ENCODE data around the gene MAST4. TPM values are rescaled to one million over a fixed set of nuclear protein-coding genes. Genes with fewer than 3 reads are reported as not detected.

Gene MAST4
- total RNA-seq, 1 donor from 2014 or later = 10.4 TPM

DNA sequence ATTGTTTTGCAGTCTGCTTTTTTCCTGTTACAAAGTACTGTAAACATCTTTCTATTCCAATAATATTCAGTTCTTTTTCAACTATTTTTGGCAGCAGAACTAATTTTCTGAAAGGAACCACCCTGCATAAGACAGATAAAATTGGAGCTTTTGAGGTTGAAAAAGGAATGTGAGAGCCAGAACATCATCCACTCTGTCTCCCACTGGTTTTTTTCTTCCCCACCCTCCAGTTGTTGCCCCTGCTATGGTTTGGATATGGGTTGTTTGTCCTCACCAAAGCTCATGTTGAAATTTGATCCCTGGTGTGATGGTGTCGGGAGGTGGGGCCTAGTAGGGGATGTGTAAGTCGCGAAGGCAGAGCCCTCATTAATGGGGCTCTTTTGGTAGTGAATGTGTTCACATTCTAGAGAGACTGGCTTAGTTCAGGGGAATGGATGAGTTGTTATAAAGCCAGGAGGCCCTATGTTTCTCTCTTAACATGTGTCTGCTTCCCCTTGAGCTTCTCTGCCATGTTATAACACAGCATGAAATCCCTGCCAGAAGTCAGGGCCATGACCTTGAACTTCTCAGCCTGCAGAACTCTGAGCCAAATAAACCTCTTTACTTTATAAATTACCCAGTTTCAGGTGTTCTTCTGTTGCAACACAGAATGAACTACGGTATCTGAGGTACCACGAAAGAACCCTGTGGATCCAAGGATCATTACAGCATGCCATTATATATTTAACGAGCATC lies 34.8 kb upstream of the MAST4 start:
- Histone ChIP-seq H3K27me3 (ENCODE audit: control insufficient read depth in 3 of 3, insufficient read depth in 3 of 3, low read length in 3 of 3) (no peaks in the 10 kb centered on the region), H3K4me1 (ENCODE audit: control insufficient read depth in 3 of 3, insufficient read depth in 3 of 3, low read length in 3 of 3) (no peaks in the 10 kb centered on the region), H3K9me3 (ENCODE audit: control insufficient read depth in 3 of 3, low read length in 3 of 3) (no peaks in the 10 kb centered on the region), H3K9ac (ENCODE audit: low read depth in 1 of 3, low read length in 3 of 3) (no peak overlapping the region), H3K4me3 (ENCODE audit: low read length in 3 of 3) (no peak overlapping the region), H3K36me3 (ENCODE audit: control insufficient read depth in 3 of 3, insufficient read depth in 3 of 3, low read length in 3 of 3) (no peaks in the 10 kb centered on the region), H3K27ac (ENCODE audit: low read depth, low read length) (no peak overlapping the region)

DNA sequence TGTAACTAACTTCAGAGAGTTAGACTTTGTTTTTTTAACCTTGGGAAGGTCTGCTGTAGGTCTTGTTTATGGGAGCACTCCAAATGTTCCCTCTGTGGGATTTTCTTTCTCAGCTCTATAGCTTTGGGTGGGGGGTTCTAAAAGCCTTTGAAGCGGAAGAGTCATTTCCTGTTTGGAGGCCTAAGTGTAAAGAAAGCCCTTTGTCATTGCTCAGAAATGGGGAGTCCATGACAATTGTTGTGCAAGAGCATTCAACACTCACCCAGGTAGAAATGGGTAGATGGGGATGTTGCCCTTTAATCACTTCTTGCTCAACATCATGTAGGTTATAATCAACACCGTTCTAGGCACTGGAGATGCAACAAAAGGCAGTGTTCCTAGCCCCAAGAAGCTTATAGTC lies 30.3 kb upstream of the MAST4 start:
- H3K27me3 ChIP-seq (ENCODE audit: control insufficient read depth in 3 of 3, insufficient read depth in 3 of 3, low read length in 3 of 3) = peaks cover 0 to 3% (median 0%) of the 10 kb centered on the region in 3 donors
- H3K4me3 ChIP-seq (ENCODE audit: low read length in 3 of 3) = no peak overlapping the region
- no peaks in the 10 kb centered on the region for H3K36me3 ChIP-seq (ENCODE audit: control insufficient read depth in 3 of 3, insufficient read depth in 3 of 3, low read length in 3 of 3)
- no peak overlapping the region for H3K27ac ChIP-seq (ENCODE audit: low read depth, low read length)
- H3K4me1 ChIP-seq (ENCODE audit: control insufficient read depth in 3 of 3, insufficient read depth in 3 of 3, low read length in 3 of 3) = no peaks in the 10 kb centered on the region
- H3K9me3 ChIP-seq (ENCODE audit: control insufficient read depth in 3 of 3, low read length in 3 of 3) = no peaks in the 10 kb centered on the region
- no peak overlapping the region for H3K9ac ChIP-seq (ENCODE audit: low read depth in 1 of 3, low read length in 3 of 3)

DNA sequence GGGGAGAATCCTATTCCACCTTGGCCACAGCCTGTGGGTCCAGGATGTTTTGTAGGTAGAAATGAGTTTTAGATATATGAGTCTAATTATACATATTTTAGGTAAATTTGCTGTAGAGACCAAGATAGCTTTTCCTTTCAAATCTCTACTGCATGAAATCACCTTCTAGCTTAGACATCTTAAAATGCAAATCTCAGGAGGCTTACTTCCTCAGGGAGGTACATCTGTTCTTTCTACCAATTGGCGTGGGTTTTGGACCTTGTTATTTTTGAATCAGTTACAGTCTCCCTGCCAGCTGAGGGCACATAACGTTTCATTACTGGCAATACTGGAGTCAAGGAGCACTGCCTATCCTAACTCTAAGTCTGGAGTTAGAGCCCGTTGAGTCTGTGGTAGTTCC lies 28.7 kb upstream of the MAST4 start:
- Histone ChIP-seq H3K27me3 (ENCODE audit: control insufficient read depth in 3 of 3, insufficient read depth in 3 of 3, low read length in 3 of 3) (peaks cover 0 to 3% (median 0%) of the 10 kb centered on the region in 3 donors), H3K9me3 (ENCODE audit: control insufficient read depth in 3 of 3, low read length in 3 of 3) (no peaks in the 10 kb centered on the region), H3K27ac (ENCODE audit: low read depth, low read length) (no peak overlapping the region), H3K4me3 (ENCODE audit: low read length in 3 of 3) (no peak overlapping the region), H3K36me3 (ENCODE audit: control insufficient read depth in 3 of 3, insufficient read depth in 3 of 3, low read length in 3 of 3) (no peaks in the 10 kb centered on the region), H3K9ac (ENCODE audit: low read depth in 1 of 3, low read length in 3 of 3) (no peak overlapping the region), H3K4me1 (ENCODE audit: control insufficient read depth in 3 of 3, insufficient read depth in 3 of 3, low read length in 3 of 3) (no peaks in the 10 kb centered on the region)

DNA sequence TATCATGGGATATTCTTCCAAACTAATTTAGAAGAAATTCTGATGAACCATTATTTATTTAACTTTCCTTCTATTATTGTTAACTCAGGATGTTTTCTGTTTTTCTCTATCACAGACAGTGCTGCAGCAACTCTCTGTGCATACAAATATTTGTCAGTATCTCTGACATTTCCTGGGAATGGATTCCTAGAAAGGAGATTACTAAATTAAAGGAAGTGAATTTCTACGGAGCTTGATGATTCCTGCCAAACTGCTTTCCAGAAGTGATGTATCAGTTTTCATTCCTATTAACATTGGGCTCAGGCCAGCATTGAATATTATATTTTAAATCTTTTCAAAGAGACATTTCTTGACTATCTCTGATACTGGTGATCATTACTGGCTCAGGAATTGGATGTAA lies 26.0 kb upstream of the MAST4 start:
- H3K9me3 ChIP-seq (ENCODE audit: control insufficient read depth in 3 of 3, low read length in 3 of 3) = no peaks in the 10 kb centered on the region
- H3K27me3 ChIP-seq (ENCODE audit: control insufficient read depth in 3 of 3, insufficient read depth in 3 of 3, low read length in 3 of 3) = peaks cover 0 to 5% (median 3%) of the 10 kb centered on the region in 3 donors
- no peak overlapping the region for H3K4me3 ChIP-seq (ENCODE audit: low read length in 3 of 3)

DNA sequence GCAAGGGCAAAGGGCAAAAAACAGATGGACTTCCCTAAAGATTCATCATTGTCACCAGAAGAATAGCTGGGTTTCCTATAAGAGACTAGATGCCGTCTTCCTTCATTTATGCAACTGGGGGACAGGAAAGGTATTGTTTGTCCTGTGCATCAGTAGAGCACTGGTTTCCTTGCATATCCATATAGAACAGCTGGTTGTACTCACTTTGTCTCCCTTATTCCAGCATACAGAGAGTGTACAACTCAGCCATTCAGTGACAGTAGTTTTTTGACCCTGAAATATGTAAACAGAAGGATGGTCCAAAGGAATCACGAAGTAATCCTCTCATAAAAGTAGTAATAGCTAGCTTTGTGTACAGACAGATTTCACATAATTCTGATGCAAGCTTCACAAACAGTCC lies 22.5 kb upstream of the MAST4 start:
- H3K9me3 ChIP-seq (ENCODE audit: control insufficient read depth in 3 of 3, low read length in 3 of 3) = no peaks in the 10 kb centered on the region

More for the DNA sequence above, 26.0 kb upstream of the MAST4 start:
- Histone ChIP-seq H3K9ac (ENCODE audit: low read depth in 1 of 3, low read length in 3 of 3) (no peak overlapping the region), H3K27ac (ENCODE audit: low read depth, low read length) (no peak overlapping the region), H3K36me3 (ENCODE audit: control insufficient read depth in 3 of 3, insufficient read depth in 3 of 3, low read length in 3 of 3) (no peaks in the 10 kb centered on the region), H3K4me1 (ENCODE audit: control insufficient read depth in 3 of 3, insufficient read depth in 3 of 3, low read length in 3 of 3) (no peaks in the 10 kb centered on the region)

DNA sequence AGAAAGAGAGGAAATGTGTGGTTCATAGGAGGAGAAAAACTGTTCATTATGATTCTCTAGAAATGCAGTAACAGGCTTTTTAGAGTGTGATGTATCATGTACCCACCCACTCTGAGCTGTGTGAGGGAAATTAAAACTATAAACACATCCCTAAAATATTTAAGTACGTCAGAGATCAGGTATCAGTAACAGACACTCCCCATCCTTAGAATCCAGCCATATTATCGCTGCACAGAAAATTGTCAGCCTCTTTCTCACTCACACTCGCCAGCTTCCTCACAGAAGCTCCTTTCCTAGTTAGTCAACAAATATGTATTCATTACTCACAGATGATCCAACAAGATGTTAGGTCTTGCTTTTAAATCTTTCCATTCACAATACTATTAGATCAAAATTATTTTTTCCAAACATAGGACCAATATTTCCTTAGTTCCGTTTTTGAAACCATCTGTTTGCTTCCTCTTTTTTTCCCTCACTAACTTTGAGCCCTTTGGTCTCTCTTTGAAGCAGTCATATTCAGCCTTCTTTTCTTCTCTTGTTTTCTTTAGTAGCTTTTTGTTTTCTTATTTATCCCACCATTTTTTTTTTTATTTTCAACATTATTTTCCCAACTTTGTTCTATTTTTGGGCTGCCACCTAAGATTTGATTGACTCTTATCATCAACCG lies 13.6 kb upstream of the MAST4 start:
- no peak overlapping the region for H3K4me3 ChIP-seq (ENCODE audit: low read length in 3 of 3)
- no peak overlapping the region for H3K27ac ChIP-seq (ENCODE audit: low read depth, low read length)
- no peaks in the 10 kb centered on the region for H3K36me3 ChIP-seq (ENCODE audit: control insufficient read depth in 3 of 3, insufficient read depth in 3 of 3, low read length in 3 of 3)
- H3K9me3 ChIP-seq (ENCODE audit: control insufficient read depth in 3 of 3, low read length in 3 of 3) = no peaks in the 10 kb centered on the region
- peaks cover 0 to 2% (median 0%) of the 10 kb centered on the region in 3 donors for H3K27me3 ChIP-seq (ENCODE audit: control insufficient read depth in 3 of 3, insufficient read depth in 3 of 3, low read length in 3 of 3)
- H3K4me1 ChIP-seq (ENCODE audit: control insufficient read depth in 3 of 3, insufficient read depth in 3 of 3, low read length in 3 of 3) = no peaks in the 10 kb centered on the region
- no peak overlapping the region for H3K9ac ChIP-seq (ENCODE audit: low read depth in 1 of 3, low read length in 3 of 3)

More for the DNA sequence above, 22.5 kb upstream of the MAST4 start:
- Histone ChIP-seq H3K4me1 (ENCODE audit: control insufficient read depth in 3 of 3, insufficient read depth in 3 of 3, low read length in 3 of 3) (no peaks in the 10 kb centered on the region), H3K36me3 (ENCODE audit: control insufficient read depth in 3 of 3, insufficient read depth in 3 of 3, low read length in 3 of 3) (no peaks in the 10 kb centered on the region), H3K27ac (ENCODE audit: low read depth, low read length) (no peak overlapping the region), H3K9ac (ENCODE audit: low read depth in 1 of 3, low read length in 3 of 3) (no peak overlapping the region), H3K4me3 (ENCODE audit: low read length in 3 of 3) (no peak overlapping the region), H3K27me3 (ENCODE audit: control insufficient read depth in 3 of 3, insufficient read depth in 3 of 3, low read length in 3 of 3) (peaks cover 3 to 5% (median 3%) of the 10 kb centered on the region in 3 donors)

DNA sequence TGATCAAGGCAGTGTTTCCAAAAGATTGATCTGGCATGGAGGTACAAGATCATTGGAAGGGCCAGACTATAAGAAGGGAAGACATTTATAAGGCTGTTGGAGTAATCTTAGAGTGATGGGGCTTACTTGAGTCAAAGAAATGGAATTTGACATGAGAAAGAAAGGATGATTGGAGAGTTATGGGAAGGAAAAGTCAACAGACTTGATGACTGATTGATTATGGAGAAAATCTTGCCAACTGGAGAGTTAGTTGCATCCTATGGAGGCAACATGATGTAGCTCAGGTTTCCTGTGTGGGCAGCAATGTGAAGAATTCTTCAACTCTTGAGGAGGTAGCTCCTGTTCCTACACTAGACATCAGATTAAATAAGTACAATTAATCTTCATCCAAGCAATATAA lies 10.9 kb upstream of the MAST4 start:
- no peak overlapping the region for H3K27ac ChIP-seq (ENCODE audit: low read depth, low read length)

DNA sequence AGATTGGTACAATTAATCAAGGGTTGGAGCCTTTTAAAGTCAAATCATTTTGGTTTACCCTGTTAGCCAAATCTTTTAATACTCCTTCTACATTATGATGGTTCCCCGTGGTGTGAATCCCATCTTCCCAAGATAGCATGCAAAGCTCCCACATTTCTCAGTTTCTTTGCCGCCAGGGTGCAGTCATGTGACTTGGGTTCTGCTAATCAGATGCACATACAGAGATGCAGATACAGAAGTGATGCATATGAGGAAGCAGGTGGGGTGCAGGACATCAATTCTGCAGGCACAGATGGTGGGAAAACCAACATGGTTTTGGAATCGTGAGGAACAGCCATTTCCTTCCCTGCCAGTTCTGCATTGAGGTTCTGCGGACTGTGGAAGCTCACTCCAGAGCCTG lies 8.4 kb upstream of the MAST4 start:
- Histone ChIP-seq H3K36me3 (ENCODE audit: control insufficient read depth in 3 of 3, insufficient read depth in 3 of 3, low read length in 3 of 3) (no peaks in the 10 kb centered on the region), H3K27ac (ENCODE audit: low read depth, low read length) (no peak overlapping the region), H3K9ac (ENCODE audit: low read depth in 1 of 3, low read length in 3 of 3) (no peak overlapping the region), H3K27me3 (ENCODE audit: control insufficient read depth in 3 of 3, insufficient read depth in 3 of 3, low read length in 3 of 3) (no peaks in the 10 kb centered on the region), H3K4me1 (ENCODE audit: control insufficient read depth in 3 of 3, insufficient read depth in 3 of 3, low read length in 3 of 3) (no peaks in the 10 kb centered on the region), H3K9me3 (ENCODE audit: control insufficient read depth in 3 of 3, low read length in 3 of 3) (no peaks in the 10 kb centered on the region), H3K4me3 (ENCODE audit: low read length in 3 of 3) (no peak overlapping the region)

More for the DNA sequence above, 10.9 kb upstream of the MAST4 start:
- Histone ChIP-seq H3K27me3 (ENCODE audit: control insufficient read depth in 3 of 3, insufficient read depth in 3 of 3, low read length in 3 of 3) (no peaks in the 10 kb centered on the region), H3K9me3 (ENCODE audit: control insufficient read depth in 3 of 3, low read length in 3 of 3) (no peaks in the 10 kb centered on the region), H3K4me3 (ENCODE audit: low read length in 3 of 3) (no peak overlapping the region), H3K9ac (ENCODE audit: low read depth in 1 of 3, low read length in 3 of 3) (no peak overlapping the region), H3K4me1 (ENCODE audit: control insufficient read depth in 3 of 3, insufficient read depth in 3 of 3, low read length in 3 of 3) (no peaks in the 10 kb centered on the region), H3K36me3 (ENCODE audit: control insufficient read depth in 3 of 3, insufficient read depth in 3 of 3, low read length in 3 of 3) (no peaks in the 10 kb centered on the region)

DNA sequence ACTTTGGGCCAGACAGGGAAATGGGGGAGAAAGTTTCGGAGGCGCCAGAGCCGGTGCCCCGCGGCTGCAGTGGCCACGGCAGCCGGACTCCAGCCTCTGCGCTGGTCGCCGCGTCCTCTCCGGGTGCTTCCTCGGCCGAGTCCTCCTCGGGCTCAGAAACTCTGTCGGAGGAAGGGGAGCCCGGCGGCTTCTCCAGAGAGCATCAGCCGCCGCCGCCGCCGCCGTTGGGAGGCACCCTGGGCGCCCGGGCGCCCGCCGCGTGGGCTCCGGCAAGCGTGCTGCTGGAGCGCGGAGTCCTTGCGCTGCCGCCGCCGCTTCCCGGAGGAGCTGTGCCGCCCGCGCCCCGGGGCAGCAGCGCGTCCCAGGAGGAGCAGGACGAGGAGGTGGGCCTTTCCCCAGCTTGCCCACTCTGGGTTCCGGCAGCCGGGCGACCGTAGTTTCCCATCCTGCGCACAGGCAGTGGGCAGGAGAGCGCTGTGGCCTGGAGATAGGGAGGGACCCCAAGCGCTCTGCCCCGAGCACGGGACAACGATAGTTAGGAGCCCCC lies 516 bp downstream of the MAST4 start:
- Histone ChIP-seq H3K27ac (ENCODE audit: low read depth, low read length) (no peak overlapping the region), H3K27me3 (ENCODE audit: control insufficient read depth in 3 of 3, insufficient read depth in 3 of 3, low read length in 3 of 3) (peaks cover 19 to 40% (median 31%) of the 10 kb centered on the region in 3 donors), H3K36me3 (ENCODE audit: control insufficient read depth in 3 of 3, insufficient read depth in 3 of 3, low read length in 3 of 3) (no peaks in the 10 kb centered on the region), H3K4me3 (ENCODE audit: low read length in 3 of 3) (peak overlapping the region; percentile 67 to 74 (median 73)), H3K4me1 (ENCODE audit: control insufficient read depth in 3 of 3, insufficient read depth in 3 of 3, low read length in 3 of 3) (peaks cover 17 to 20% (median 18%) of the 10 kb centered on the region in 3 donors), H3K9ac (ENCODE audit: low read depth in 1 of 3, low read length in 3 of 3) (peak overlapping the region in 2 of 3 donors; percentile 2 to 70), H3K9me3 (ENCODE audit: control insufficient read depth in 3 of 3, low read length in 3 of 3) (no peaks in the 10 kb centered on the region)

DNA sequence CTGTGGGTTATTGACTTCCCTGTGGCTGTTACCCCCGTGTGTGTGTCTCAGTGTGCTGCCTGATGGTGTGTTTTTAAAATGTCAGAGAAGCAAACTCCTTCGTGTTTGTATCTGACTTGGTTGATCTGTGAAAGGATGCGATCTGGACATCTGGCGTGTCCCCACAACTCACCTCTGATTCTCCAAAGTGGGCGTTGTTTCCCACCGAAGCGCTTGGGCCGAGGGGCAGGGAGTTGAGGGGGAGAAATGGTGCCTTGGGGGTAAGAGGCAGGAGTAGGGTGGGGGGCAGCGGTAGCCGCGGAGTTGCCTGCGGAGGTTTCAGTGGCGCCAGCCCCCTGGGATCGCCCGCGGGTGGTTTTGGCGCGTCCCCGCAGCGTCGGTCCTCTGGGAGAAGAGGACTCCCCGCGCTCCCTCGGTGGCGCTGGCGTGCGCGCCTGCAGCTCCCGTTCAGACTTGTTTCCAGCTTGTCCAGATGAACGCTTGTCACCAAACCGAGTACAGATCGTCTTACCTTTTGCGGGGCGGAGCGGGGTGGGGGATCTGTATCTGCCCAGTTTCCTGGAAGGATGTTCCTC lies 1.1 kb downstream of the MAST4 start:
- Histone ChIP-seq H3K9ac (ENCODE audit: low read depth in 1 of 3, low read length in 3 of 3) (peak overlapping the region in 2 of 3 donors; percentile 2 to 70), H3K36me3 (ENCODE audit: control insufficient read depth in 3 of 3, insufficient read depth in 3 of 3, low read length in 3 of 3) (no peaks in the 10 kb centered on the region), H3K4me3 (ENCODE audit: low read length in 3 of 3) (peak overlapping the region; percentile 67 to 70 (median 68)), H3K27me3 (ENCODE audit: control insufficient read depth in 3 of 3, insufficient read depth in 3 of 3, low read length in 3 of 3) (peaks cover 20 to 44% (median 31%) of the 10 kb centered on the region in 3 donors), H3K4me1 (ENCODE audit: control insufficient read depth in 3 of 3, insufficient read depth in 3 of 3, low read length in 3 of 3) (peaks cover 17 to 20% (median 18%) of the 10 kb centered on the region in 3 donors), H3K27ac (ENCODE audit: low read depth, low read length) (no peak overlapping the region), H3K9me3 (ENCODE audit: control insufficient read depth in 3 of 3, low read length in 3 of 3) (no peaks in the 10 kb centered on the region)
